HuH-7 (cell line): ENCODE measurements around the gene MAN1C1.

Experiments
- DNase-seq: peaks from one replicate; pipeline ENCODE4 v3.0.0; 2011; ENCODE audit warnings: low spot score

Gene MAN1C1

GRCh38 chr1:25804244-25804963 is 187.8 kb downstream of the MAN1C1 start:
- no peak for DNase-seq

DNA sequence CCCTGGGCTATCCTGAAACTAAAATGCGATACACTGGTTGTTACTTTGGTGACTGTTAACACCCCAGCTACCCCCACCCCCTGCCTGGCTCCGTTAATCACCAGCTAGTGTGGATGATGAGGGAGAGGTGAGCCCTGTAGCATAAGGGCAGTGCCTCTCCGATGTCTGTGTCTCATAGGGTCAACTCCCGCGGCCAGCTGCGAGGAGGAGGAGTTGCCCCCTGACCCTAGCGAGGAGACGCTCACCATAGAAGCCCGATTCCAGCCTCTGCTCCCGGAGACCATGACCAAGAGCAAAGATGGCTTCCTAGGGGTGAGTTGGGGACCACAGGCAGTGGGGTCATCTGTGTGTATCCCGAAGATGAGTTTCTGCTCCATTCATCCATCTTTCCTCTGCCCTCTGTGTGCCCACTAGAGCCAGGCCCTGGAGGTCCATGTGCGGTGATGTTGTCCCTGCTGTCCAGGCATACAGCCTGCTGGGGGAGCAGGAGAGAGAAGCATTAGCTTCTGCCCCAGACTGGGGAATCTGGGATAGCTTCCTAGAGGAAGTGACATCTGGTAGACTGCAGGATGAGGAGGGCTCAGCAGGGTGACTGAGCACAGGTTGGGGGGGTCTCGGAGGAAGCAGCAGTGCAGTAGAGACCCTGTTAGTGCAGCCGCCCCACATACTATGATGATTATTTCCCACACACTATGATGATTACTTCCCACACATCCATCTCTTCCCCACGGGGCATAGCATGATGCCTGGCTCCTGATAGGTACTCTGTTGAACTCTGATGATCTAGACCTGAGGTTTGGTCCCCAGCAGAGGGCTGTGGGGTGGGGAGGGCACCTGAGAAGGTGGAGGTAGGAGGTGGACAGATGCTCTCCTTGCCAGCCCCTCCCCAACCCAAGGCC is 188.6 kb downstream of the MAN1C1 start:
- no peak for DNase-seq

DNA sequence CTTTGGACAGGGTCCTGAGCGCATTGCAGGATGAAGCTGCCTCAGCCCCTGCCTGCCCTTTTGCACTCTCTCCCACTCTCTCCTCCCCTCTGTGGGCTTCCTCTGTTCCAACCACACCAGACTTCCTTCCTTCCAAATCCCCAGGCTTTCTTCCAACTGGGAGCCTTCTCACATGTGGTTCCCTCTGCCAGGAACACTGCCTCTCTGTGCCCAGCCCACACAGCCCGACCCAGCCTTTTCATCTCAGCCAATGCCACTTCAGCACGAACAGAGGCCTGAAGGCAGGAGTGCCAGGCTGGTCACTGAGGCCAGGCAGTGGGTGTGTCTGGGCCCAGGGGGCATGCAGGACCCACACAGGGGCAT is 189.3 kb downstream of the MAN1C1 start:
- DNase-seq, result no peak

DNA sequence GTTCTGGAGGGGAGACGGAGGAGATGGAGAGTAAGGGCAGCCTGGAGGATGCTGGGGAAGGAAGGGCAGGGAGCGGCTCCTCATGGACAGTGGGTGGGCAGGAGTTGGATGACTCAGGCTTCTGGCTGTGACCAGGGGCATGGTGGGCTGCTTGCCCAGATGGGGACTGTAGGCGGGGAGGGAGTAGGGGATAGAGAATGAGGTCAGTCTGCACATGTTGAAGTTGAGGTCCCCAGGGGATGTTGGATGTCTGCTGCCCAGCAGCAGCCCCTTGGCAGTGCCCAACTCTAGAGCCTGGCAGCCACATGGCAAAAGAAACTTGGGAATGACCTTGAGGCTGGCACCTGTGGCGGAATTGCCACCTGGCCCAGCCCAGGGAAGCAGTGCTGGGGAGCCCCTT is 189.8 kb downstream of the MAN1C1 start:
- DNase-seq, result no peak

DNA sequence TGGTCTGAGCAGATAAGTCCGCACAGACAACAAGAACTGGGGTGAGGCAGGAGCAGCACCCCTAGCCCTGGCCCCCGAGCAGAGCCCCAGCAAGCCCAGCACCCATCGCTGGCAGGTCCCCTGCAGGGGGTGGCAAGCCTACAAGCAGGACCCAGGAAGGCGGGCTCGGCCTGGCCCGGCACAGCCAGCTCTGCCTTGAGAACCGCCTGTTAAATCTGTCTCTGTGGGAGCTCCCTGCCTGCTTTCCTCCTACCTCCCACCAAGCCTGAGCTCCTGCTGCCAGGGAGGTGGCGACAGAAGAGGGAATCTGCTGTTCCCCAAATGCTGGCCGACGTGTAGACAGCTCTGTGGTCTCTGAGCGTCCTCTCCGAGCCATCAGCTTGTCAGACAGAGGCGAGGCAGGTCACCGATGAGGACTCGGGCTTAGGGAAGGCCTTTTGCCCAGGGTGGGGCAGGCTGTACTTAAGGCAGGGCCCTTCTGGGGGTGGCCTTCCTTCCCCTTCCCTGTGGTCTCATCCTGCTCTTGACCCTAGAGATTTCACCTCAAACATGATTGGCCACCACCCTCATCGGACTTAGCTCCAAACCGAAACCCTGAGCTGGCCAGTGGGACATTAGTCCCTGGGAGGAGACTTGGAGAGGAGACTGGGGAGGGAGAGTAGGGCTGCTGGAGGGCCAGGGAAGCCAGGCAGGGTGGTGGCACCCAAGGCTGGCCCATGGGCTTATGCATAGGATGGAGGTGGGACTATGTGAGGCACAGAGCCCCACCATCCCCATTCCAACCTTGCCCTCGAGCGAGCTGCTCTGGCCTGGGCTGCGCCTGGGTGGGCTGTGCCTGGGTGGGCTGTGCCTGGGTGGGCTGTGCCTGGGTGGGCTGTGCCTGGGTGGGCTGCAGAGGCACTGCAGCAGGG is 191.1 kb downstream of the MAN1C1 start:
- DNase-seq, result no peak

GRCh38 chr1:25808481-25809244 is 192.1 kb downstream of the MAN1C1 start:
- DNase-seq, result no peak

GRCh38 chr1:25809283-25809926 is 192.8 kb downstream of the MAN1C1 start:
- no peak for DNase-seq

- DNase-seq, result no peak
These were observed 193.3 kb downstream of the MAN1C1 start for GRCh38 chr1:25809929-25810328.

DNA sequence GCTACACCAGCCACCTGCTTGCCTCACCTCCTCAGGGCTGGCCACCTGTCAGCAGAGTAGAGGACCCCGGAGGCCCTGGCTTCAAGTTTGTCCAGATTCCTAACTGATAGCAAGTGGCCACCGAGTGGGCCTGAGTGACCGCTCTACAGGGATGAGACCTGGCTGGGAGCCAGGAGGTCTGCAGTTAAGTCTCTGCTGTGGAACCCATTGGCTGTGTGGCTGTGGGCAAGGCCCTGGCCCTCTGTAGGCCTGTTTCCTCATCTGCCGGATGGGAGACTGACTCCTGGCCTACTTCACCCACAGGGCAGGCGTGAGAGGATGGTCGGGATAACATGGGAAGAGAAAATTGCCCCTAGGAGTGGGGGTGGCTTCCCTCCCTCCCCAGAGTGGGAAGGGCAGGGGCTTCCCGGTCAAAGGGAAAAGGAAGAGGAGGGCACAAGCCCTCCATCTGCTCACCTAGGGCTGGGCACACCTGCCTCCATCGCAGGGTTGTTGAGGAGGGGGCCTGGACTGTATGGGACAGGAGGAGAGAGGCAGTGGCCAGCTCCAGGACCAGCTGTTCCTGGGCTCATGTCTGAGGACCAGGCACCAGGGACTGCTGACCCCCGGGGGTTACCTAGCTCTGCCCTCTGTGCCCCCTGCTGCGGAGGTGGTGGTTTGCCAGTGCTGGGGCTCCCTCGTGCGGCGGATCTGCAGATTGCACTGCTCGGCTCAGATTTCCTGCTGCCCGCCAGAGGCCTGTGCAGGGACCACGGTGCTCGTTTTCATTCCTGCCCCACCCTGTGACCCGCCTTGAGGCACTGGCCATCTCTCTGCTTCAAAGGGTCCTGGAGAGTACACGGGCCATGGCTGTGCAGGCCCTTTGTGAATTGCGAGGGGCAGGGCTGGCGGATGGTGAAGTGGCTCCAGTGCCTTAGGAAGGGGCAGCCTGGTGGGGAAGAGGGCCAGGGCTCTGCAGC is 194.0 kb downstream of the MAN1C1 start:
- DNase-seq, result peak; percentile 81

- DNase-seq, result no peak
These were observed 194.9 kb downstream of the MAN1C1 start for GRCh38 chr1:25811384-25812082.

GRCh38 chr1:25813071-25813733 is 196.6 kb downstream of the MAN1C1 start:
- DNase-seq, result no peak

DNA sequence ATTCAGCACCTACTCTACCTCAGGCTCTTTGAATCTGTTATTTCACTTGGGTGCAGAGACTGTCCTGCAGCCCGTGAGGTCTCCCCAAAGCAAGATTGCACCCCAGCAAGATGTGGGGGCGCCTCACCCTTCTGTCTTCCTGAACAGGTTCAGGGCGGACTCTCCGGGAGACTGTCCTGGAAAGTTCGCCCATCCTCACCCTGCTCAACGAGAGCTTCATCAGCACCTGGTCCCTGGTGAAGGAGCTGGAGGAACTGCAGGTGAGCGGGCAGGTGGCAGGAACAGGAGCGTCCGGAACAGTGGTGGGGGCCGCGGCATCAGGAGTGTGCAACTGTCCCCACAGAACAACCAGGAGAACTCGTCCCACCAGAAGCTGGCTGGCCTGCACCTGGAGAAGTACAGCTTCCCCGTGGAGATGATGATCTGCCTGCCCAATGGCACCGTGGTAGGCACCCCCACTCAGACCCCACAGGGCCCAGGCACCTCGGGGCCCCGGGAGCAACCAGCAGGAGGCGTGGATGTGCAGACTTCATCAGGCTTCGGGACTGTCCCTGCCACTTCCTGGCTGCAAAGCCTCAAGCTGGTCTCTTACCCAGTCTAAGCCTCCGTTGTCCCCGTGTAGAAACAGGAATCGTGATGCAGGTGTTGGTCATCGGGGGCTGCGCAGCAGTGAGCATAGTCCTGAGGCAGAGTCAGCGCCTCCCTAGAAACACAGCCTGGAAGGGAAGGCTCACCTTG is 197.3 kb downstream of the MAN1C1 start:
- no peak for DNase-seq

GRCh38 chr1:25814549-25815087 is 198.0 kb downstream of the MAN1C1 start:
- no peak for DNase-seq

DNA sequence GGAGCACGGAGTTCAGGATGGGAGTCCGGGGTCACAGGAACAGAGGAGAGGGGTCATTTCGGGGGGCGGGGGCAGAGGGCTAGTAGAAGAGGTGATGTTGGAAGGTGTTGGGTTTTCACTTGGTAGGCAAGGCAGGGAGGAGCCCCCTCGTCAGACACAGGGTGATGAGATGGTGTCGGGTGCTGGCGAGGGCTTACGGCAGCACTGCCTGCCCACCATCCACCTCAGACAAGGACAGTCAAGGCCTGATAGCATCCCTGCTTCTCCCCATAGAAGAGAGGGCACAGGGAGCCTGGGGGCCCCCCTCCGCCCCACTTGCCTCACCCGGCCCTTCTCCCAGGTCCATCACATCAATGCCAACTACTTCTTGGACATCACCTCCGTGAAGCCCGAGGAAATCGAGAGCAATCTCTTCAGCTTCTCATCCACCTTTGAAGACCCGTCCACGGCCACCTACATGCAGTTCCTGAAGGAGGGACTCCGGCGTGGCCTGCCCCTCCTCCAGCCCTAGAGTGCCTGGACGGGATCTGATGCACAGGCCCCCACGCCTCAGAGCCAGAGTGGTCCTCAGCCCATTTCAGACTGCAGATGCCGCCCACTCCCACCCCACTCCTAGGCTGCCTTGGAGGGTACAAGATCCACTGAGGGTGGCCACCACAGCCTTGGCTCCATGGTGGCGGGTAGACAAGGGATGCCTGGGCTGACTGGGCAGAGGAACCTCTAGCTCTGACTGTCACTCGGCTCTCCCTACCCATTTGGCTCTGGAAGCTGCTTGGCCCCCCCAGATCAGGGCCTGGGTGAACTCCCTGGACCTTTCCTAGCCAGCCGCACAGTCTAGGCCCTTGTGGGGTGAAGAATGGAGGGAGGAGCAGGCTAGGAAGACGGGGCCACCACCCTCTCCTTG is 198.9 kb downstream of the MAN1C1 start:
- DNase-seq, result no peak

DNA sequence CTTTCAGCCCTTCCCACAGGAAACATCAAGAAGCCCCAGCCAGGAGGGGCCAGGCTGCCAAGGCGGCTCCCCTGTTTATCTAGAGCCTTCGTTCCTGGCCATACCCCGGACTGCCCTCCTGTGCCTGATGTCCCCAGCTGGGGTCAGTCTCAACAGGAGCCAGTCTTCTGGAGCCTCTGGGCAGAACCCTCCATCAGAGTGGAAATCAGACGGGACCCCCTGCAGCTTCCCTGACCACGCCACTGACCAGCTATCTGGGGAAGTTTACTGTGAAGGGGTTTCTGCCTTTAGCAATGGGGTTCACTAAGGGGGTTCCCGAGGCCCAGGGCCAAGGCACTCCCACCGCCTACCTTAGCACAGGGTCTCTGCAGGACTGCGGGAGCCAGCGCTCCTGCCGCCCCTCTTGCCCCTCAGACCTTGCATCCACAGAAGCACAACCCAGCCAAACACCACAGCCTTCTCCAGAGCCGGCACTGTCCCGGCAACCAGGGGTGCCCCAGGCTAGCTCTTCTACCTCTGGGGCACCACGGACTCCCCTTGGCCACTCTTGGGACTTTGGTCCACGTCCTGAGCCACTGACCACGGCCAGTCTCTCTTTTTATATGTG is 199.6 kb downstream of the MAN1C1 start:
- no peak for DNase-seq

DNA sequence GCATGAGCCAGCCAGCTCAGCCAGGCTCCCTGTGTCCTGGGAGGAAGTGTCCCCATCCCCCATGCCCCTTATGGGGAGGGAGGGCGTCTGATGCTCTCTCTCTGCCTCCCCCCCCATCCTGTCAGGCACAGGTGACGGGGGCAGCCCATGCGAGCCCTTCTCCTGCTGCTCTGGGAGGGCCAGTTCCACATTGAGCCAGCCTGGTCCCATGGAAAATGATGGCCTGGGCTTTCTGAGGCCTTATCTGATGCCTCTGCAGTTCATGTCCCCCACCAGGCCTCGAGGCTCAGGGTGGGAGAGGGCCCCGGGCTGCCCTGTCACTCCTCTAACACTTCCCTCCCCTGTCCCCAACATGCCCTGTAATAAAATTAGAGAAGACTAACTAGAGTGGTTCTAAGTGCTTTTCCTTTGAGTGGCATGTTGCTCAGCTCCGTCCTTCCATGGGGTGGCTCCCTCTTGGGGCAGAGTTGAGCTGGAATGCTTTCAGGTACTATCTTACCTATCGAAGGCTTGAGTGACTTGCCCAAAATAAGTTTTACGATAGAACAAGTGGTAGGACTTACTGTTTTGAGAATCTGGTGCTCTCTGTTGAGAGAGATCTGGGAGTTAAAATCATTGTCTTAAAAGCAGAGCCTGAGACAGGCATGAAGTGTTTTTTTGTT is 201.4 kb downstream of the MAN1C1 start:
- peak; percentile 60 for DNase-seq
